NCI-H1105 (cell line): ENCODE measurements around the gene UEVLD.

Experiments used
- DNase-seq: peaks from one replicate; lab custom pipeline; 2025; lab: John Stamatoyannopoulos, UW

The UEVLD gene

DNA sequence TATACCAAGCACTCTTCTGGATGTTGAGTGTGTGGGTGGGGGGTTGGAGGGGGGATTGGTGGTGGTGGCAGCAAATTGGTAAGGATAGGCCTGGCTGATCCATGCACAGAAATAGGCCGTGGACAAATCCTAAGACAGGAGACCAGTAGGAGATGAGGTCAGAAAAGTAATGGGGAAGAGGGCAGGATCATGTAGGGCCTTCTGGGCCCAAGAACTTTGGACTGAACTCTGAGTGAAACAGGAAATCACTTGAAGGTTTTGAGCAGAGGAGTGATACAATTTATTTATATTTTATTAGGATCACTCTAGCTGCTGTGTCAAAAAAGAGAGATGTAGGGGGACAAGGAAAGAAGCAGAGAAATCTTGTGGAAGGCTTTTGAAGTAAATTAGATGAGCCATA is 90.5 kb downstream of the UEVLD start:
- DNase-seq, result no peak

- DNase-seq, result no peak
These were observed 92.8 kb downstream of the UEVLD start for GRCh38 chr11:18495703-18496102.

DNA sequence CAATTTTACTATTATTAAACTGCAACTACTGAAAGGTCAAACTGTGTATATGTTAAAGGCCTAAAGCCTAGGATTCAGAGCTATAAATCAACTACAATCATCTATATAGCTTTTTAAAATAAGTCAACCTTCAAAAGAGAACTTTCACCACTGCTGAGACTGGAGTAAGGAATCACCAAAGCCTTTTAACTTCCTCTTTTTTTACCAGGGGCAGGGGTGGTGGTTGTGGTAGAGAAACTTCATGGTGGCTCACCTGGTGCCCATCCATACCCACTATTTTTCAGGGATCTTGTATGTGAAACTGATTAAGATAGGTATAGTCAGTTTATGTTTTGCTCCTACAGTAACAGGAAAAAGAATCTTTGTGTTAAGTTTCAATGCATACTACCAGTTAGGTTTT is 93.3 kb downstream of the UEVLD start:
- no peak for DNase-seq

GRCh38 chr11:18493310-18493709 is 95.2 kb downstream of the UEVLD start:
- no peak for DNase-seq

DNA sequence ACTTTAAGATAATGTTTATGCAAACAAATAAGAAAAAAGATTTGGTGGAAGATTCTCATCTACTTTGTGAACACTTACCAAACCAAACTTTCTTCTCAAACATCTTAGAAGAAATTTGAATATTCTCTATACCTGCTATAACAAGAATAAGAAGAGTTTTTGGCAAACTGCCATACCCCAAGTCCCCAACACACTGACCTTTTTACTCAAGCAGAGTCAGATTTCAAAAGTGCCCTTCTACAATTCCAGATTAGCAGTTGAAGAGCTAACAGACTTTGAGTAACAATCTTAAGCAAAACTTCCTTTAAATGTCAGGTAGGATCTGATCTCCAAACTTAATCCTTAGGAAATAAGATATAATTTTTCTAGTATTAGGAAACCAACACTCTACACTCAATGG is 95.6 kb downstream of the UEVLD start:
- no peak for DNase-seq

DNA sequence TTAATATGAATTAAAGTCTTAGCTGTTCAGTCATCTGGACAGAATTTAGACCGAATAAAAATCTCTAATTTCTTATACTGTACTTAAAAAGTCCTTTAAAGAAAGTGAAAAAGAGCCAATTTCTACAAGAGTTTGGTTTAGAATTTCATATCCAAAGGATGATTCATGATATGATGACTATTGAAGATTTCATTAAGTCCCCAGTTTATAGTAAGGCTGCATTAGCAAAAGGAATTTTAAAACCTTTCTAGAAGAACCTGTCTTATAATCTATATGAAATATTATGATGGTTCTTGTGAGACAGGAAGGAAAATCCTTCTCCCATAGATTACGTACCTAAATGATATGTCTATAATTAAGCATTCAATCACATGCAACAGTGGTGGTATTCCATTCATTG is 96.6 kb downstream of the UEVLD start:
- no peak for DNase-seq

DNA sequence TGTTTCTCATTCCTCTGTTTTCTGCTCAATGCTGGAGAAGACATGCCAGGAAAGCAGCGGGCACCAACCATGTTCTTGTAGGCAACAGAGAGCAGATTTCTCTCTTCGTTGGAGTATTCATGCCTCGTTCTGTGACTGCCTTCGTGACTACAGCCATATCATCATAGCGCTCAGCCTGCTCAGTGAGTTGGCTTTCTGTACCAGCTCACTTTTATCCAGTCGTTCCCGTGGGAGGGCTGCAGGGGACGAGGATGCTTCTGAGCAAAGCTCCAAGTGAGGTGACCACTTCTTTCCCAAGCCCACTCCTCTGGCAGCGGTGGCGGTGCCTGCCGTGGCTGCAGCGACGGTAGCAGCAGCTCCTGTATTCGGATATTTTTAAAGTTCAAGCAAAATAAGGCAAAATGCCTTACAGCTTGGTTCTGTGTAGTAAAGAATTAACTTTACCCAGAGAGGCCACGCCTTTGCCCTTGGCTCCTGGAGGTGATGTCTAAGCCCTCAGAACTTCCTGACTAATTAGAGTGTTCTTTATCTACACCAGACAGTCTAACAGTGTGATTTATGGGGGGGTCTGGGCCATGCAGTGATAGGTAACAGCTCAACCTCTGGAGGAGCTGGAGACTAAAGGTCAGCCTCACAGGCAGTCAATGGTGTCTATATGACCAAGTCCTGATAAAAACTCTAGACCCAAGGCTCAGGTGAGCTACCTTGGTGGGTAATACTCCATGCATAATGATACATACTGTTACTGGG is 97.6 kb downstream of the UEVLD start:
- DNase-seq, result no peak

- no peak for DNase-seq
These were observed 98.2 kb downstream of the UEVLD start for GRCh38 chr11:18490319-18490718.

DNA sequence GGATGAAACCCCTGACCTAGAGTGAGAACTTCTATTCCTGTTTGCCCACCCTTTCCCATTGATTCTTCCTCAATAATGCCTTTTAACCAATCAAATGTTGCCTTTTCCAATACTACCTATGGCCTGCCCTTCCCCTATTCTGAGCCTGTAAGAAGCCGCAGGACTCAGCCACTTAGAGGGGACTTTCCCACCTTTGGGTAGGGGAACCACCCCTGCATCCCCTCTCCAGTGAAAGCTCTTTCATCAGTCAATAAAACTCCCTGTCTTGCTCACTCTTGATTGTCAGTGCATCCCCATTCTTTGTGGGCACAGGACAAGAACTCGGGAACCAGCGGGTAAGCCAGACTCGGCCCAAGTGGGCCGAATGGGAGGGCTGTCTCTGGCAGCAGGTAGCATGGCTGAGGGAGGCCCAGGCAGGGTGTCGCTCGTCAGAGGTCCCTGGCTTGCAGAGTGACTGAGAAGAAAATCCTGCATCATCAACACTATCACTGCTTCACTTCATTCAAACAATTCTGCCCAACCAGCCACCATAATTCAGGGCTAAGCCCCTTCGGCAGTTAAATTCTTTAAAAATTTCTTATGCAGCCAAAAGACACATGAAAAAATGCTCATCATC is 102.5 kb downstream of the UEVLD start:
- no peak for DNase-seq
